GM18861 (cell line): ENCODE results near the gene VWA3A.
"Not testable (repeated sequence)": the region's sequence is repeated elsewhere in the genome, so short reads cannot be mapped to it uniquely, and the experiment has no call there.

Experiments
- ATAC-seq: cut with Tn5 transposase; IDR thresholded peaks from one replicate; pipeline ENCODE4 v1.9.1; 2021; ENCODE audit not compliant: unreplicated experiment

The VWA3A gene

DNA sequence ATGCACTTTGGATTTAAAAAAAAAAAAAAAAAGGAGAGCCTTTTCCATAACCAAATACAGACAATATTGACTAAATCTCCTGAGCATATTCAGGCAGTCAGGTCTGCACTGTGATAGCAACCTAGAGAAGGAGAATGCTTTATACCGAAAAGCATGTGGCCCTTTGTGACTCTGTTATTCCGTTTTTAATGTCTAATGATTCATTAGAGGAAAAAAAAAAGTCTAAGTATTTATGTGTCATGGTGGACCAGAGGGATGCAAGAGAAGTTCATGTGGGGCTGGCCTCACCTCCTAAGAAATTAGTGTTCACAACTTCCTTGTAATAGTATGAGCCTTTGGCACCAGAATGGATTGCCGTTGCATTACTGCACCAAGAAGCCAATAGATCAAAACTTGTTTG, 11.3 kb upstream of the VWA3A start:
- ATAC-seq = no peak

GRCh38 chr16:22086440-22086839, 5.9 kb upstream of the VWA3A start:
- ATAC-seq = no peak

DNA sequence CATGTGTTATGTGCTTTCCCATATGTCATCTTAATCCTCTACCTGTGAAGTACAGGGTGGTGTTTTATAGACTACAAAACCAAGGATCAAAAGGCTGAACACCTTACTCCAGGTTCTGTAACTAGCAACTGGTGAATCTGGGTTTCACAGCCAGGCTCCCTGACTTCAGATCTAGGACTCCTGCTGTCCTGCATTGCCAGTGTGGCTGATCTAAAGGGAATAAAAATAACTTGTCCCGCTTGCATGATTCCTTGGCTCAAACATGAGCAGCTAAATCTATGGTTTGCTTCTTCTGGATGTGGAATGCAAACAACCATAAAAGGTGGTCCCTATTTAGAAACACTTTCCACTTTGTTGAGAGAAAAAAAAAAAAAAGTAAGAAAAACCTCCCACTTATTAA, 3.7 kb upstream of the VWA3A start:
- no peak for ATAC-seq

DNA sequence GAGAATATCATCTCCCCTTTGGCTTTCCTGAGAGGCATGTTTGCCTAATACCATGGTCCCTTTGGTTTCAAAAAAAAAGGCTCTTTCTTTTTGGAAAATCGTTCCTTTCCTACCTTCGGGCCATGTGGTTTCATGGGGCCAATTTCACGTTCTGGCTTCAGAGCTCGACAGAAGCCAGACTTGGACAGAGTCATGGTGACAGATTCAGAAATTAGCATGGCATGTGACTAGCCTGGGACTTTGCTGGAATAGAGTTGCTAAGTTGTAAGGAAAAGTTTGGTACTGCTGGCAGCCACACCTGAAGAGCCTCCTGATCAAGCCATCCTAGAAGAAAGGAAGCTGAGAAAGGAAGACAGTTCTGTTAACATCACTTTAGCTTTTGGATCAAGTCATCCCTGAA, 2.4 kb upstream of the VWA3A start:
- ATAC-seq = no peak

GRCh38 chr16:22091721-22092120, 620 bp upstream of the VWA3A start:
- ATAC-seq = no peak

- ATAC-seq = no peak
Observed at GRCh38 chr16:22093331-22093730, 990 bp downstream of the VWA3A start.

DNA sequence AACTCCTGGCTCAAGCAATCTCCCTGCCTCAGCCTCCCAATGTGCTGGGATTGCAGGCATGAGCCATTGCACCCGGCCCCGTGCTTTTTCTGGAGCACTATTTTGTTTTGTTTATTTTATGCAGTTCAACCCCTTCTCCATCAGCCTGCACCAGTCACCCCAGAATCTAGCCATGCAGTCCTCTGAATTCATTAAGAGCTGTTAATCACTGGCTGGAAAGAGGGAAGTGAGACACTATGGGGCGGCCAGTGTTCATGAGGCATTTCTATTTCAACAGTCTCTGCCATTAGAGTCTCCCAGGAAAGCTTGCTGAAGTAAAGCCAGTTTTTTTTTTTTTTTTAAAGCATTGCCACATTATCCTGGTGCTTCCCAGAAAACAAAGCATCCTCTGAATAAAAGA, 1.7 kb downstream of the VWA3A start:
- no peak for ATAC-seq

DNA sequence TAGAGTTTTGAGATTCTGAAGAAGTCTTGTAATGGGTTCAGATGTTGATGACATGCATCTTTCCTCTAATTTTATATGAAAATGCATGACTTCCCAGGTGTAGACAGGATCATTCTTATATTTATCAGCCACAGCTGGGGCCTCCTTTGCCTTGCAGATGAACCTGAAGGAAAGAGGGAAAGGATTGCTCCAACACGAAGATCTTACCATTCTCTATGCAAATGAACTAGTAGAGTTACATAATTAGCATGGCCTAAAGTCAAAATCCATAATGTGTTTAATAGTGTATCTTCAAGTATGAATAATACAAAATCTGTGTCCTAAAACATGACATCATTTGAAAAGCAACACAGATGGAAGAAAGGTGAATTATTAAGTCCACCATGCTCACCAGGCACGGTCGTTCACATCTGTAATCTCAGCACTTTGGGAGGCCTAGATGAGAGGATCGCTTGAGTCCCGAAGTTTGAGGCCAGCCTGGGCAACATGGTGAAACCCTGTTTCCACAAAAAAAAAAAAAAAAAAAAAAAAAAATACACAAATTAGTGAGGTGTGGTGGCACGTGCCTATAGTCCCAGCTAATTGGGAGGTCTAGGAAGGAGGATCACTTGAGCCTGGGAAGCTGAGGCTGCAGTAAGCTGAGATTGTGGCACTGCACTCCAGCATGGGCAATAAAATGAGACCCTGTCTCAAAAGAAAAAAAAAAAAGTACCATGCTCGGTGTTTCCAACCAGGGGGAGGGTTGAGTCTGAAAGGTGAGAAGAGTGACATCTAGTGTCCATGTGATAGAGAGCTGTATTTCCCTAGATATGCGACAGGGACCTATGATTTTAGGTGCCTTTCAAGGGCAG, 6.3 kb downstream of the VWA3A start:
- ATAC-seq = no peak

GRCh38 chr16:22099256-22099975, 7.1 kb downstream of the VWA3A start:
- ATAC-seq = no peak

DNA sequence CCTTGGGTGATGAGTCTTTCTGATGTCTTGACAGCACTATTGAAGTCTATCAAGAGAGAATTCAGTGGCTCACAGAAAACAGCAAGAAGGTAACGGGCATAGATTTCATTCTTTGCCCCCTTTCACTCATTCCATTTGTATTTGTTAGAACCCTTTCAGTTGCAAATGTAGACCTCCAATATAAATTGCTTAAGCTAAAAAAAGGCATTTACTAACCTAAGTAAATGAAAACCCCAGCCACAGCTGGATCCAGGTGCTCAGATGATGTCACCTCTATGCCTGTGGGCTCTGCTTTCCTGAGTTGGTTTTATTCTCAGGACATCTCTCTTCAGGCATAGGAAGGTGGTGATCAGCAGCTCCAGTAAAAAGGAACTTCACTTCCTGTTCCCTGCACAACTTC, 11.1 kb downstream of the VWA3A start:
- ATAC-seq = no peak

- no peak for ATAC-seq
Observed at GRCh38 chr16:22109258-22109898, 17.0 kb downstream of the VWA3A start.

- not testable (repeated sequence) for ATAC-seq
Observed at GRCh38 chr16:22111629-22112028, 19.3 kb downstream of the VWA3A start.

GRCh38 chr16:22116095-22116700, 23.9 kb downstream of the VWA3A start:
- no peak for ATAC-seq

DNA sequence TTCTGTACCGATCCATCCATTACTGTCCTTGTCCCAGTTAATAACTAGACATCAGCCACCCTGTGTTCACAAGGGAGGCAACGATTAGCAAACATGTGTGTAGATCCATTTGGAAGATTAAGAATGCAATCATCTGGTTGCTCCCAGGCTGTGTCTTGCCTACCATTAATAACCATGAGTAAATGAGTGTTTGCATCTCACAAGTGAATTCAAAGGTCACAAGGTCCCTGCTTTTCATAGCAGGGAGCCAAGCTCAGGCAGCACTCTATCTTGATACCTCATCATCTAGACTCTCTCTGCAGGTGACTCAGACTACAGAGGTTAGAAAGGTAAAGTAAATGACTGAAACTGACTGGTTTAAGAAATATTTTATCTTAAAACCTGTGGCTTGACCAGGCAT, 25.3 kb downstream of the VWA3A start:
- no peak for ATAC-seq

DNA sequence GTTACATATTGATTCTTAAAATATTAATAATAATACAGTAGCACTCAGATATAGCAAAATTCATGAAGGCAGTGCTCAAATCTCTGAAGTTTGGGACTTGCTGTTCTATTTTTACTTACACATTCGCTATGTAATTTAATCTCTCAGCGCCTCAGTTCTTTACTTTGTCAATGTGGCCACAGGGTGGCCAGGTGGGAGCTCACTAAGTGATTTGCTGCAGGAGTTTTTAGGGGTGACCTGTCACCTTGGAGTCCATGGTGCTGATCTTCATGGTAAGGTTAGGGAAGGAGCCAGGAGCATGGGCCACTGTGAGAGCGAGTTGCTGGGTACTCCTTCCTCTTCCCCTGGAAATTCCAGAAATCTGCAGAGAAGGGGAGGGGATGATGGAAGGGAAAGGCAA, 28.1 kb downstream of the VWA3A start:
- ATAC-seq = no peak

- ATAC-seq = no peak
Observed at GRCh38 chr16:22122239-22122638, 29.9 kb downstream of the VWA3A start.

GRCh38 chr16:22123146-22123545, 30.8 kb downstream of the VWA3A start:
- ATAC-seq = no peak

GRCh38 chr16:22123759-22124490, 31.6 kb downstream of the VWA3A start:
- ATAC-seq = no peak

GRCh38 chr16:22124583-22125284, 32.4 kb downstream of the VWA3A start:
- no peak for ATAC-seq

- no peak for ATAC-seq
Observed at GRCh38 chr16:22126037-22126558, 33.8 kb downstream of the VWA3A start.
